WTC11 (cell line): Measurements from ENCODE around the gene NKD1. TPM values are rescaled to one million over a fixed set of nuclear protein-coding genes. Genes with fewer than 3 reads are reported as not detected.

Source experiments
- ATAC-seq: fragments of 200-7000 bp; cut with Tn5 transposase; 2 replicates; pipeline ENCODE4 v1.10.0; 2021; ENCODE audit warnings: mild to moderate bottlenecking, moderate library complexity
- CTCF ChIA-PET: fragments of 300-600 bp; sonication (Branson Sonifier 250); formaldehyde crosslinking; loops from one replicate; lab custom pipeline; 2021; ENCODE audit warnings: antibody characterized with exemption; lab: Charles Lee
- POLR2A ChIA-PET: fragments of 350-600 bp; sonication (Branson Sonifier 250); formaldehyde crosslinking; loops from one replicate; lab custom pipeline; 2021; ENCODE audit warnings: antibody characterized with exemption; lab: Charles Lee
- DNase-seq: peaks from one replicate; pipeline ENCODE4 v3.0.0; 2021; ENCODE audit warnings: low spot score
- H3K27ac Mint-ChIP-seq: 2 replicates; pipeline ENCODE4 v1.8.0; 2021; ENCODE audit warnings: mixed read lengths
- H3K27me3 Mint-ChIP-seq: 2 replicates; pipeline ENCODE4 v1.8.0; 2021; ENCODE audit warnings: low read depth, mild to moderate bottlenecking, moderate library complexity, mixed read lengths
- H3K36me3 Mint-ChIP-seq: 2 replicates; pipeline ENCODE4 v1.8.0; 2021; ENCODE audit warnings: mixed read lengths
- H3K4me1 Mint-ChIP-seq: 2 replicates; pipeline ENCODE4 v1.8.0; 2022; ENCODE audit warnings: mixed read lengths
- H3K4me3 Mint-ChIP-seq: 2 replicates; pipeline ENCODE4 v1.8.0; 2021; ENCODE audit warnings: mild to moderate bottlenecking, moderate library complexity, mixed read lengths
- H3K9me3 Mint-ChIP-seq: 2 replicates; pipeline ENCODE4 v1.8.0; 2021; ENCODE audit warnings: mixed read lengths
- ATF3 ChIP-seq: sonication (generic); formaldehyde crosslinking; conservative IDR thresholded peaks from 2 replicates; pipeline ENCODE4 v1.8.1; 2022; ENCODE audit warnings: mild to moderate bottlenecking, missing genetic modification reagents
- CREB1 ChIP-seq: sonication (generic); formaldehyde crosslinking; IDR thresholded peaks from 2 replicates; pipeline ENCODE4 v1.8.0; 2023; ENCODE audit warnings: mild to moderate bottlenecking, missing genetic modification reagents
- E2F5 ChIP-seq: sonication (generic); formaldehyde crosslinking; IDR thresholded peaks from 2 replicates; pipeline ENCODE4 v1.8.1; 2022; ENCODE audit warnings: mild to moderate bottlenecking, moderate library complexity, missing genetic modification reagents
- ELF4 ChIP-seq: sonication (generic); formaldehyde crosslinking; IDR thresholded peaks from 2 replicates; pipeline ENCODE4 v1.8.1; 2022; ENCODE audit warnings: low read depth, mild to moderate bottlenecking, moderate library complexity, missing genetic modification reagents
- ERG ChIP-seq: fragments of 250-450 bp; sonication (Bioruptor Pico); IDR thresholded peaks from 2 replicates; pipeline ENCODE4 v1.8.0; 2021; ENCODE audit warnings: mild to moderate bottlenecking
- ETV6 ChIP-seq: sonication (generic); formaldehyde crosslinking; IDR thresholded peaks from 2 replicates; pipeline ENCODE4 v1.8.1; 2022; ENCODE audit warnings: mild to moderate bottlenecking, missing genetic modification reagents
- IRF1 ChIP-seq: sonication (generic); formaldehyde crosslinking; IDR thresholded peaks from 2 replicates; pipeline ENCODE4 v1.8.0; 2023; ENCODE audit warnings: missing genetic modification reagents
- MAX ChIP-seq: sonication (generic); formaldehyde crosslinking; IDR thresholded peaks from 2 replicates; pipeline ENCODE4 v1.8.0; 2022; ENCODE audit warnings: mild to moderate bottlenecking, missing genetic modification reagents
- MYBL2 ChIP-seq: sonication (generic); formaldehyde crosslinking; IDR thresholded peaks from 2 replicates; pipeline ENCODE4 v1.8.1; 2023; ENCODE audit warnings: mild to moderate bottlenecking, moderate library complexity, missing genetic modification reagents
- OVOL2 ChIP-seq: fragments of 250-450 bp; sonication (Bioruptor Pico); IDR thresholded peaks from 2 replicates; pipeline ENCODE4 v1.9.0; 2021; ENCODE audit warnings: mild to moderate bottlenecking, borderline replicate concordance
- TP53 ChIP-seq: sonication (generic); formaldehyde crosslinking; IDR thresholded peaks from 2 replicates; pipeline ENCODE4 v1.8.1; 2023; ENCODE audit warnings: mild to moderate bottlenecking, missing genetic modification reagents
- ZNF138 ChIP-seq: sonication (generic); formaldehyde crosslinking; conservative IDR thresholded peaks from 2 replicates; pipeline ENCODE4 v1.8.1; 2022; ENCODE audit warnings: mild to moderate bottlenecking, moderate library complexity, missing genetic modification reagents
- ZNF219 ChIP-seq: sonication (generic); formaldehyde crosslinking; IDR thresholded peaks from 2 replicates; pipeline ENCODE4 v1.8.0; 2023; ENCODE audit warnings: missing genetic modification reagents, mild to moderate bottlenecking, borderline replicate concordance
- ZNF396 ChIP-seq: fragments of 250-450 bp; sonication (Bioruptor Pico); IDR thresholded peaks from 2 replicates; pipeline ENCODE4 v1.8.0; 2021; ENCODE audit warnings: mild to moderate bottlenecking, moderate library complexity, borderline replicate concordance
- ZNF416 ChIP-seq: fragments of 250-450 bp; sonication (Bioruptor Pico); IDR thresholded peaks from 2 replicates; pipeline ENCODE4 v1.9.0; 2021; ENCODE audit warnings: mild to moderate bottlenecking, inconsistent platforms
- ZNF671 ChIP-seq: fragments of 250-450 bp; sonication (Bioruptor Pico); IDR thresholded peaks from 2 replicates; pipeline ENCODE4 v1.8.0; 2021; ENCODE audit warnings: mild to moderate bottlenecking
- total RNA-seq: library from RNA; stranded (reverse); gene quantifications from 3 replicates; pipeline ENCODE4 v1.2.3, GENCODE V29; 2021
- TF ChIP-seq, protein P1 (sequence below): sonication (generic); formaldehyde crosslinking; IDR thresholded peaks from 2 replicates; pipeline ENCODE4 v1.8.0; 2022; ENCODE audit warnings: mild to moderate bottlenecking, missing genetic modification reagents
- TF ChIP-seq, protein P2 (sequence below): sonication (generic); formaldehyde crosslinking; IDR thresholded peaks from 2 replicates; pipeline ENCODE4 v1.8.1; 2022; ENCODE audit warnings: missing genetic modification reagents, borderline replicate concordance
- TF ChIP-seq, protein P3 (sequence below): sonication (generic); formaldehyde crosslinking; IDR thresholded peaks from 2 replicates; pipeline ENCODE4 v1.8.0; 2022; ENCODE audit warnings: missing genetic modification reagents

NKD1 gene
- total RNA-seq, 1 experiment from 2014 or later: 6.0 TPM

DNA sequence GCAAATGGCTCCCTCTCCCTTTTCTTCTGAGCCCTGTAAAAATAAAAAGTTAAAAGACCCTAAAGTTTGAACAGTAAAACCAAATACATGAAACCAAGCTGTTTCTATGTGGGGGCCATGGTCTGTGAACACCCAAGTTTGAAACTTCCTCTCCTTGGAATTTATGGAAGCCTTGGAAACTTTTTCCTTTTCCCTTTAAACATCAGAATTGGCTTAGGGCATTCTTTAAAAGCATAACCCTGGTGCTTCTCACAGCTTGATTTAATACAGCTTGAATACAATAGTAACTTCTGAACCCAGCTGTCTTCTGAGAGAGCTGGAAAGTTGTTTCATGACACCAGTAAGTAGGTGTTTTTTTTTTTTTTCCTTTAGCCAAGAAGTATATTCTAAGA is 26.5 kb downstream of the NKD1 start:
- Mint-ChIP-seq H3K9me3 (no peaks in the 10 kb centered on the region), H3K4me1 (peaks cover 16% of the 10 kb centered on the region), H3K36me3 (no peaks in the 10 kb centered on the region), H3K27ac (no peak overlapping the region), H3K4me3 (no peak overlapping the region), H3K27me3 (no peaks in the 10 kb centered on the region)
- no peak for TF ChIP-seq ELF4 (CRISPR knock-in tag)
- TF ChIP-seq ZNF396 (CRISPR knock-in tag): no peak
- TF ChIP-seq IRF1 (CRISPR knock-in tag): no peak
- TF ChIP-seq ZNF219 (CRISPR knock-in tag): no peak
- no peak for TF ChIP-seq ZNF416 (CRISPR knock-in tag)
- no peak for TF ChIP-seq ETV6 (CRISPR knock-in tag)
- TF ChIP-seq TP53: no peak
- no peak for ATAC-seq
- CTCF ChIA-PET: interaction anchor here (1.0 kb wide), 3 partner anchors 36 to 93 kb away, joined by 3 read pairs; no protein-coding TSS in a partner anchor
- POLR2A ChIA-PET: interaction anchor here (0.7 kb wide), 1 partner anchor 196 kb away, joined by 3 read pairs; no protein-coding TSS in a partner anchor
- no peak for DNase-seq

- H3K27me3 Mint-ChIP-seq: no peaks in the 10 kb centered on the region
- no peak for ATAC-seq
- no peak for DNase-seq
- peaks cover 18% of the 10 kb centered on the region for H3K4me1 Mint-ChIP-seq
- H3K36me3 Mint-ChIP-seq: no peaks in the 10 kb centered on the region
- H3K27ac Mint-ChIP-seq: no peak overlapping the region
- no peak for TF ChIP-seq ERG (CRISPR knock-in tag)
- TF ChIP-seq ELF4 (CRISPR knock-in tag): no peak
- no peak for TF ChIP-seq CREB1 (CRISPR knock-in tag)
- TF ChIP-seq ZNF416 (CRISPR knock-in tag): no peak
- no peak for TF ChIP-seq ZNF138 (CRISPR knock-in tag)
- TF ChIP-seq OVOL2 (CRISPR knock-in tag): no peak
- TF ChIP-seq, protein P1, sequence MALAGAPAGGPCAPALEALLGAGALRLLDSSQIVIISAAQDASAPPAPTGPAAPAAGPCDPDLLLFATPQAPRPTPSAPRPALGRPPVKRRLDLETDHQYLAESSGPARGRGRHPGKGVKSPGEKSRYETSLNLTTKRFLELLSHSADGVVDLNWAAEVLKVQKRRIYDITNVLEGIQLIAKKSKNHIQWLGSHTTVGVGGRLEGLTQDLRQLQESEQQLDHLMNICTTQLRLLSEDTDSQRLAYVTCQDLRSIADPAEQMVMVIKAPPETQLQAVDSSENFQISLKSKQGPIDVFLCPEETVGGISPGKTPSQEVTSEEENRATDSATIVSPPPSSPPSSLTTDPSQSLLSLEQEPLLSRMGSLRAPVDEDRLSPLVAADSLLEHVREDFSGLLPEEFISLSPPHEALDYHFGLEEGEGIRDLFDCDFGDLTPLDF (CRISPR knock-in tag): no peak
- TF ChIP-seq, protein P2, sequence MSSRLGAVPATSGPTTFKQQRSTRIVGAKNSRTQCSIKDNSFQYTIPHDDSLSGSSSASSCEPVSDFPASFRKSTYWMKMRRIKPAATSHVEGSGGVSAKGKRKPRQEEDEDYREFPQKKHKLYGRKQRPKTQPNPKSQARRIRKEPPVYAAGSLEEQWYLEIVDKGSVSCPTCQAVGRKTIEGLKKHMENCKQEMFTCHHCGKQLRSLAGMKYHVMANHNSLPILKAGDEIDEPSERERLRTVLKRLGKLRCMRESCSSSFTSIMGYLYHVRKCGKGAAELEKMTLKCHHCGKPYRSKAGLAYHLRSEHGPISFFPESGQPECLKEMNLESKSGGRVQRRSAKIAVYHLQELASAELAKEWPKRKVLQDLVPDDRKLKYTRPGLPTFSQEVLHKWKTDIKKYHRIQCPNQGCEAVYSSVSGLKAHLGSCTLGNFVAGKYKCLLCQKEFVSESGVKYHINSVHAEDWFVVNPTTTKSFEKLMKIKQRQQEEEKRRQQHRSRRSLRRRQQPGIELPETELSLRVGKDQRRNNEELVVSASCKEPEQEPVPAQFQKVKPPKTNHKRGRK (CRISPR knock-in tag): no peak
- TF ChIP-seq MAX (CRISPR knock-in tag): no peak
- no peak for TF ChIP-seq ZNF671
- TF ChIP-seq, protein P3, sequence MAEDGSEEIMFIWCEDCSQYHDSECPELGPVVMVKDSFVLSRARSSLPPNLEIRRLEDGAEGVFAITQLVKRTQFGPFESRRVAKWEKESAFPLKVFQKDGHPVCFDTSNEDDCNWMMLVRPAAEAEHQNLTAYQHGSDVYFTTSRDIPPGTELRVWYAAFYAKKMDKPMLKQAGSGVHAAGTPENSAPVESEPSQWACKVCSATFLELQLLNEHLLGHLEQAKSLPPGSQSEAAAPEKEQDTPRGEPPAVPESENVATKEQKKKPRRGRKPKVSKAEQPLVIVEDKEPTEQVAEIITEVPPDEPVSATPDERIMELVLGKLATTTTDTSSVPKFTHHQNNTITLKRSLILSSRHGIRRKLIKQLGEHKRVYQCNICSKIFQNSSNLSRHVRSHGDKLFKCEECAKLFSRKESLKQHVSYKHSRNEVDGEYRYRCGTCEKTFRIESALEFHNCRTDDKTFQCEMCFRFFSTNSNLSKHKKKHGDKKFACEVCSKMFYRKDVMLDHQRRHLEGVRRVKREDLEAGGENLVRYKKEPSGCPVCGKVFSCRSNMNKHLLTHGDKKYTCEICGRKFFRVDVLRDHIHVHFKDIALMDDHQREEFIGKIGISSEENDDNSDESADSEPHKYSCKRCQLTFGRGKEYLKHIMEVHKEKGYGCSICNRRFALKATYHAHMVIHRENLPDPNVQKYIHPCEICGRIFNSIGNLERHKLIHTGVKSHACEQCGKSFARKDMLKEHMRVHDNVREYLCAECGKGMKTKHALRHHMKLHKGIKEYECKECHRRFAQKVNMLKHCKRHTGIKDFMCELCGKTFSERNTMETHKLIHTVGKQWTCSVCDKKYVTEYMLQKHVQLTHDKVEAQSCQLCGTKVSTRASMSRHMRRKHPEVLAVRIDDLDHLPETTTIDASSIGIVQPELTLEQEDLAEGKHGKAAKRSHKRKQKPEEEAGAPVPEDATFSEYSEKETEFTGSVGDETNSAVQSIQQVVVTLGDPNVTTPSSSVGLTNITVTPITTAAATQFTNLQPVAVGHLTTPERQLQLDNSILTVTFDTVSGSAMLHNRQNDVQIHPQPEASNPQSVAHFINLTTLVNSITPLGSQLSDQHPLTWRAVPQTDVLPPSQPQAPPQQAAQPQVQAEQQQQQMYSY: no peak
- no peak for TF ChIP-seq E2F5 (CRISPR knock-in tag)
- TF ChIP-seq MYBL2 (CRISPR knock-in tag): no peak
- no peak for TF ChIP-seq ATF3 (CRISPR knock-in tag)
- no peaks in the 10 kb centered on the region for H3K9me3 Mint-ChIP-seq
- POLR2A ChIA-PET: no interaction called here
- CTCF ChIA-PET: interaction anchor here (1.0 to 2.2 kb wide), 2 partner anchors 18 to 69 kb away, joined by 3 to 7 read pairs; no protein-coding TSS in a partner anchor
- no peak overlapping the region for H3K4me3 Mint-ChIP-seq
Measured at GRCh38 chr16:50575743-50576142, 27.5 kb downstream of the NKD1 start.
